Ramos (cell line): Measurements from ENCODE around the gene EIPR1.

Experiments used
- in situ Hi-C: fragments of 300-500 bp; cut with MboI; formaldehyde crosslinking; loops from one replicate; pipeline ENCODE4 v1.14.3; 2022; ENCODE audit warnings: low sequenced_read_pairs; ENCODE audit not compliant: unreplicated experiment

Gene EIPR1

GRCh38 chr2:3169106-3169870 is 208.3 kb downstream of the EIPR1 start:
- in situ Hi-C loops: no loop called here

GRCh38 chr2:3168230-3168891 is 209.3 kb downstream of the EIPR1 start:
- in situ Hi-C loops: no loop called here

GRCh38 chr2:3163401-3163800 is 214.2 kb downstream of the EIPR1 start:
- in situ Hi-C loops: no loop called here

- in situ Hi-C loops: no loop called here
Observed at GRCh38 chr2:3162442-3163077, 215.1 kb downstream of the EIPR1 start.

- in situ Hi-C loops: no loop called here
Observed at GRCh38 chr2:3160751-3161330, 216.8 kb downstream of the EIPR1 start.

GRCh38 chr2:3159782-3160545 is 217.7 kb downstream of the EIPR1 start:
- in situ Hi-C loops: no loop called here

- in situ Hi-C loops: no loop called here
Observed at GRCh38 chr2:3154700-3155099, 222.9 kb downstream of the EIPR1 start.

GRCh38 chr2:3154146-3154545 is 223.5 kb downstream of the EIPR1 start:
- in situ Hi-C loops: no loop called here

- in situ Hi-C loops: no loop called here
Observed at GRCh38 chr2:3151153-3151918, 226.3 kb downstream of the EIPR1 start.

- in situ Hi-C loops: no loop called here
Observed at GRCh38 chr2:3149441-3150217, 228.0 kb downstream of the EIPR1 start.

GRCh38 chr2:3148716-3149115 is 228.9 kb downstream of the EIPR1 start:
- in situ Hi-C loops: no loop called here

- in situ Hi-C loops: no loop called here
Observed at GRCh38 chr2:3147651-3148530, 229.7 kb downstream of the EIPR1 start.

- in situ Hi-C loops: no loop called here
Observed at GRCh38 chr2:3146772-3147650, 230.6 kb downstream of the EIPR1 start.

- in situ Hi-C loops: no loop called here
Observed at GRCh38 chr2:3146175-3146574, 231.4 kb downstream of the EIPR1 start.

GRCh38 chr2:3145471-3146021 is 232.1 kb downstream of the EIPR1 start:
- in situ Hi-C loops: no loop called here

GRCh38 chr2:3144856-3145255 is 232.8 kb downstream of the EIPR1 start:
- in situ Hi-C loops: no loop called here

GRCh38 chr2:3143602-3144001 is 234.0 kb downstream of the EIPR1 start:
- in situ Hi-C loops: no loop called here
